GM18499 (cell line): ENCODE data around the gene HSD17B2.
"Not testable (repeated sequence)": the region's sequence is repeated elsewhere in the genome, so short reads cannot be mapped to it uniquely, and the experiment has no call there.

Experiments used
- ATAC-seq: cut with Tn5 transposase; IDR thresholded peaks from one replicate; pipeline ENCODE4 v1.9.1; 2021; ENCODE audit warnings: moderate number of reproducible peaks; ENCODE audit not compliant: insufficient read depth, unreplicated experiment

Gene HSD17B2

DNA sequence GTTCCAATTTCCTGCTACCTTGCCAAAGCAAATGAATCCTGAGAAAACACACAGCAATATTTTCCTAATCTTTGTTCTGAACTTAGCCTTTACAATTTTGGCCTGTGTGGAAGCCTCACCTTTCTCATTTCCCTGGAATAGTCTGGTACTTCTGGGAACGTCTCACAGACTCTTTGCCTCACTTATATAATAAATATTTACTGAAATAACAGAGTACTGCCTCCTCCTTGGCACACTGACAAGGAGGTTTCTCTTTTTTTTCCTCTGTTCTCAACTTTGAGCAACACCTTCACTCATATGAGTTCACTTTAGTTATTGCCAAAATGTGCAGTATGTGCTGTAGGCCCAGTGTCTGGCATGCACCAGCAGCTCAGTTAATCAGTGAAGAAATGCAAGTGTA is 37.3 kb downstream of the HSD17B2 start:
- no peak for ATAC-seq

DNA sequence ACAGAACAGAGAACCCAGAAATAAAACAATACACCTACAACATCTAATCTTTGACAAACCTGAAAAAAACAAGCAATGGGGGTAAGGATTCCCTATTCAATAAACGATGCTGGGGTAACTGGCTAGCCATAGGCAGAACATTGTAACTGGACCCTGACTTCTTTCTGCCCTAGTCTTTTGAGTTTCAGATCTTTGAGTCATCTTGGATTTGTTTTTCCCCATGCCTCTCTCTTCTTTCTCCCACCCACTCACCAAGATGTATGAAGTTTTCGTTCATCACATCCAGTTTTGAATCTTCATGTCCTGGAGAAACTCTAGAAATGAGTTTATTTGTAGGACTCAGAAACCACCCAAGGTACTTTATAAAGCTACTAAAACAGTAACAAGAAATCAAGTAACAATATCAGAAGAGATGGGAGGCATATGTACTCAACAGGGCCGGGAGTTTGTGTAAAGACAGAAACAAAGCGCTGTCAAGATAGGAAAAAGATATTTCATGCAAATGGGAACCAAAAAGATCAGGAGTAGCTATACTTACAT is 39.0 kb downstream of the HSD17B2 start:
- no peak for ATAC-seq

DNA sequence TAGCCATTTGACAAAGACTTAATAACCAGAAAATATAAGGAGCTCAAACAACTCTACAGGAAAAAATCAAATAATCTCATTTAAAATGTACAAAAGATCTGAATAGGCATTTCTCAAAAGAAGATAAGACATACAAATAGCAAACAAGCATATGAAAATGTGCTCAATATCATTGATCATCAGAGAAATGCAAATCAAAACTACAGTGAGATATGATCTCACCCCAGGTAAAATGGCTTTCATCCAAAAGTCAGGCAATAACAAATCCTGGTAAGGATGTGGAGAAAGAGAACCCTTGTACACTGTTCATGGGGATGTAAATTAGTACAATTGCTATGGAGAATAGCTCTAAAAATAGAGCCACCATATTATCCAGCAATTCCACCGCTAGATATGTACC is 43.1 kb downstream of the HSD17B2 start:
- ATAC-seq = no peak

DNA sequence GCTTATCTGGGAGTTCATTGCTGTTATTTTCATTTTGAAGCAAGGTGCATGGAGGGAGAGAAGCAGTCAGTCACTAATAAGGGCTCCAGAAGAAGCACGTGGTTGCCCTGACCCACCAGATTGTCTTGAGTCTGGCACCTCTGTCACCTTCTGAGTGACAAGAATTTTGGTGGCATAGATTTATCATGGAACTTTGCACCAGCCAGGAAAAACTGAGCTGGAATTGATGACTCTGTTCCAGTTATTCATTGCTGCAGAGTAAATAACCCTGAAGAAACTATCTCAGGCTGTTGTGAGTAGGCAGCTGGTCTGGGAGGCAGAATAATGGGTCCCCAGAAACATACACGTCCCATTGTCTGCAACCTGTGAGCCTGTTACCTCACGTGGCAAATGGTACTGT is 44.8 kb downstream of the HSD17B2 start:
- no peak for ATAC-seq

DNA sequence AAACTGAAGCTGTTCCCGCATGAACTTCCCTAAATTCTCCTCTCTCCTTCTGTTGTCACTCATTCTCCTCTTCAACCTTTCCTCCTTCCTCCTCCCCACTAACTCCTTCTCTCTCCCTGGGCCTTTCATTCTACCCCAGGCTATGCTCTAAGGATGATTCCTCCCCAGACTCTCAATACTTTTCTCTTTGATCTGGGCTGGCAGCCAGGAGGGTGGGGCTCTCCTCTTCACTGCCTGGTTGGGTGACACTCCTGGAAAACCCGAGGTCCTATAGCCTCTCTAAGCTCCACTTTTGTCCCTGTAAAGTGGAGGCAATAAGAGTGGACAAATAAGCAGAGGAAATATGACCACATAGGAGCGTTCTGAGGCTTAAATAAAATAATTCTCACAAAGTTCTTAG is 46.2 kb downstream of the HSD17B2 start:
- ATAC-seq = no peak

DNA sequence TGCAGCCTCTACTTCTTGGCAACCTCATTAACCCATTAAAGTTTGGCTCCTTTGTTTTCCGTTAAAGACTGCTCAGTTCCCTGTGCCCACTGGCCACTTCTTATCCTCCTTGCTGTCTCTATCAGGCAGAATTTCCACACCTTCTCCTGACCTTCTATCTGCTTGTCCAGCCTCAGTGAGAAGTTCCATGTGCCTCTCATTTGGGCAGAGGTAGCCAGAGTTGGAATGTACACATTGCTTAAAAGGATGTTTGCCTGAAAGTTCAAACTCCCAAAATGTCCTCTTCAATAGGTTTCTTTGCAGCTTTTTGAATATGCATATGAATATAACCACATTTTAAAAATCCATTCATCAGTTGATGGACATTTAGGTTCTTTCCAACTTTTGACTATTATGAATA is 47.0 kb downstream of the HSD17B2 start:
- ATAC-seq = no peak

DNA sequence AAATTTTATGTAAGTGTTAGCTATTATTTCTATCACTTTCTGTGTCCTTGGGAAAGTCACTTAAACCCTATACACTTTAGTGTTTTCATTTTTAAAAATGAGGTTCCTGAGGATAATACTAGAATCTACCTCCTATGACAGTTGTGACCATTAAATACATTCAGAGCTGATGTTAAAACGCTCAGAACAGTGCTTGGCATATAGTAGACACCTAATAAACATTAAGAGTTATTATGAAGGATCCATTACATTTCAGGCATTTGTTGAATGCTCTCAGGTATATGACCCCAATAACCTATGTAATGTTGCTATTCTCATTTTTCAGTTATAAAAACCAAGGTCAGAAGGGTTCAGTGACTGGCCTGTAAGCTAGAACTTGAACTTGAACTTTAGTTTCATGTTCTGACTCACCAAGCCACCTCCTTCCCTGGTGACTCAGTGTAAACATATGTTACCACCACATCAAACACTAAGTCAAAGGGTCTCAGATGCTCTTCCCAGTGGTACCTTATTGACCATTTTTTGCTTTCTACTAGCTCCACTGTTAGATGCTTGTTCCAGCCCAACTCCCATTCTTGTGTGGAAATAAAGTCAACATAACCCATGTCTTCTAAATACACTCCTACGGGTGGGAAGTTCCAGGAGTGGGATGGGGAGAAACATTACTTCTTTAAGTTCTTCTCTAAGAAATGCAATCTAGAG is 47.6 kb downstream of the HSD17B2 start:
- ATAC-seq = no peak

DNA sequence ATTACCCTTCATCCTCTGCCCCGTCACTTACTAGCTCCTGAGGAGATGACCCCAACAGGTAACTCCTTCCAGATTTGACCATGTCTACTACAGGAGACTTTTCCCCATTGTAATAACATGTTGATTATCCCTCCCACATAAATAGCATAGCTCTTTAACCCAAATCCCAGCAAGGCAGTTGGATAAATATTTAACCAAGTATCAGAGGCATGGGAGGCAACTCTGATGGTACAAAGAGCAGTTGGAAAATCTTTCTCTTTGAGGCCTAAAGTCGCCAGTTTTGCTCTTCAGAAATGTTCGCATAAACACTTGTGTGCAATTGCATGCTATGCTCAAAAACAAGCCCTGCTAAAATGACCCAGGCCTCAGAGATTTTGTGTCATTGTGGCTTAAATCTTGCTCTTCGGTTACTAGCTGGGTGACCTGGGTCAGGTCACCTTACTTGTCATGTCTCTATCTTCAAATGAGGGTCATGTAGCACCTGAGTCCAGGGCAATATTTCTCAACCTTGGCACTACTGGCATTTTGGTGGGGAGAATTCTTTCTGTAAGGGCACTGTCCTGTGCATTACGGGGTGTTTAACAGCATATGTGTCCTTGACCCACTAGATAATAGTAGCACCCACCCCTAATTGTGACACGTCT is 48.8 kb downstream of the HSD17B2 start:
- no peak for ATAC-seq

DNA sequence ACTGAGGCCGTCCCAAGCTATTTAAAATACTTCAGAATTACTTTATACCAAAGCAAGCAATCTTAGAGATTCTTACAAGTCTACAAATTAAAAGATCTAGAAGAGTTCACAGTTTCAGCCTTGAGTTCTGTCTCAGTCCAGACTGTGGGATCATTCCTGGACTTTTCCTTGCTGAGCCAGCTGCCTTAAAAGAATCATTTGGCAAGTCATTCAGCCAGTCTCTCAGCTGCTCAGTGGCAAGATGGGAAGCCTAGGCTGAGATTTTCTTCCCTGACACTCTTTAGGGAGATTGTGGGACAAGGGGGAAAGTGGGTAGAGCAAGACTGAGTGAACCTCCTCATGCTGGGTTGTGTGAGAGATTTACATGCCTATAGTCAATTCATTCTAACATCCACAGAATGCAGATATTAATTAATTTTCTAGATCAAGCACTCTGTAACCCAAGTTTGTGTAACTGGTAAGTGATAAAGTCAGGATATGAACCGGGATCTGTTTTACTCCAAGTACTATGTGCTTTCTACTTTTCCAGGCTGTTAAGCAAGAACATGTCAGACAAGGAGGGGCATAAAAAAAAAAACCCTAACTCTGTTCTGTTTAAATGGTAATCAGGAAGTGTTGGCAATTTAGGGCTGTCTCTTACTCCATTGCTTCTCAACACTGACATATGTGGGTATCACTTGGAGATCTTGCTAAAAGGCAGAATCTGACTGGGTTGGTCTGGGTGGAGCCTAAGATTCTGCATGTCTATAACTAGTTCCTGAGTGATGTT is 50.1 kb downstream of the HSD17B2 start:
- ATAC-seq = no peak

DNA sequence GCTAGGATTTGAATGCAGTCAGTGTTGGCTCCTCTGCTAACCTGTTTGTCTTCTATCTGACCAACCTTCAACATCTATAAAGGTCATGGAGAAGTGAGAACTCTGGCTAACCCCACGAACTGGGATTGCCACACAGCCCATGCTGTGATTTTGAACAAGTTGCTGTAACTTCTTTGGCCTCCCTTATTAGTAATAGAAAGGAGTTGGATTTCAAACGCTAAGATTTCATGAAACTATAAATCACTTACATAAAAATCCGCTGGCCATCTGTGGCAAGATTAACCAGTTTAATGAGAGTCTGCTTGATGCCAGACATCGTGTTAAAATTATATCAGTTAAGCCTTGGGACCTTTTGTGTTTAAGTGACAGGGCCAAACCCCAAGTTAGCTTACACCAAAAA is 53.4 kb downstream of the HSD17B2 start:
- ATAC-seq = no peak

DNA sequence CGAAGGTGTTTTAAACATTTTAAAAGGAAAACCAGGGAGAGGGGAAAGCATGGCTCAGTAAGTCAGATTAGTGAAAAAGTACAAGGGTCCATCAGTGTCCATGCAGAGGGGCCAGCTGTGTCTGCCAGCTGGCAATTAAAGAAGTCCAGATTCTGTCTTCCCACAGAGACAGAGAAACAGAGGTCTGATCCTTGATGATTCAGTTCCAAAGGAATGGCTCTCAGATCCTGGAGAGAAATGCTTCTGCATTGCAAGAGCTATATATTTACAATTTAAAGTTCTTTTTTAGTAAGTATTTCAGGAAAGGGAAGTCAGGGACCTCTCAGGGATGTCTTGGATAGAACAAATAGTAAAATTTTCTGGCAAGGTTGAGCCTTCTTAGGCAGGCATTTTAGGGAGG is 56.2 kb downstream of the HSD17B2 start:
- ATAC-seq = no peak

DNA sequence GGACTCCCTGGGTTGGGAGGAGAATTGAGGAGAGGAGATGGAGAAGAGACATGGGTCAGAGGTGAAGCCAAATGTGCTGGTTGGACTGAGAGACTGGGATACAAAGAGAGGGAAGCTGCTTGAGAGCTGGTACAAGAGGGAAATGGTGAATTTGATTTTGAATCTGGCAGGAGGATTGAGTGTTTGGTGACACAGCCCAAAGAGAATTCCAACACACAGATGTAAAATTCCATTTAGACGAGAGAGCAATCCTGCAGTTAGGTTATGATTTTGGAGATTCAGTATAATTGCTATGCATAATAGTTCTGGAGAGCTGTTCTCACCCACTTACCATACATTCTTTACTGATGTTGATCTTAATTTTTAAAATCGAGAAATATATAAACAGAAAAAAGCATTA is 57.7 kb downstream of the HSD17B2 start:
- no peak for ATAC-seq

DNA sequence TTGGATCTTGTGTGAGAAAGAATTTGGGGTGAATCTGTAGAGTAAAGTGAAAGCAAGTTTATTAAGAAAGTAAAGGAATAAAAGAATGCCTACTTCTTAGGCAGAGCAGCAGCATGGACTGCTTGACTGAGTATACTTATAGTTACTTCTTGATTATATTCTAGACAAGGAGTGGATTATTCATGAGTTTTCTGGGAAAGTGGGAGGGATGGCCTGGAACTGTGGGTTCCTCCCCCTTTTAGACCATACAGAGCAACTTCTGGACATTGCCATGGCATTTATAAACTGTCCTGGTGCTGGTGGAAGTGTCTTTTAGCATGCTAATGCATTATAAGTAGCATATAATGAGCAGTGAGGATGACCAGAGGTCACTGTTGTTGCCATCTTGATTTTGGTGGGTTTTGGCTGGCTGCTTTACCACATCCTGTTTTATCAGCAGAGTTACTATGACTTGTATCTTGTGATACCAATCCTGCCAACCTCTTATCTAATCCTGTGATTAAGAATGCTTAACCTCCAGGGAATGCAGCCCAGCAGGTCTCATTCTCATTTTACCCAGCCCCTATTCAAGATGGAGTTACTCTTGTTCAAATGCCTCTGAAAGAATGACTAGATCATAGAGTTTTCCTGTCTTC is 58.7 kb downstream of the HSD17B2 start:
- no peak for ATAC-seq

DNA sequence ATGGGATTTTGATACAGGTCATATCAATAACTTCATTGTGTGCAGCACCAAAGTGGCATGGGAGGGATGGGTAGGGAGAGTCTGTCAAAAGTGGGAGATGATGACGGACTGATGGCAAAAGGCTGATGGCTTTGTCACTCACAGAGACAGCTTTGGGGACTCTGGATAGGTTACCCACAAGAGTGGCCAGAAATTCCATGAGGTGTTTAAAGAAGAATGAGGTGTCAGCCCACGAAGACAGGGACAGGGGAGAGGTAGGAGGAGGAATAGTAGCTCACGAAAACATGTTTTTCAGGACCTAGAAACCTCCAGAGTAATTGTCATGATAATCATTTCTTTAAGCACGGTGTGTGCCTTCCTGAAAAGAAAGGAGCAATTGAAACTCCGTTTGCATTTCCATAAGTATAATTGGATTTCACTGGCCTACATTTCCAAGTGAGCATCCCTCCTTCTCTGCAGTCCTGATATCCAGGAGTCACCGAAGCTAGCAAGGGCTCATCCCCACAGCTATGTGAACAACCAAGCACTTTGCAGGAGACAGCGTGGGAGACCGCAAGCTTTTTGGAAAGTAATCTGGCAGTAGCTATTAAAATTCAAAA is 60.0 kb downstream of the HSD17B2 start:
- no peak for ATAC-seq

DNA sequence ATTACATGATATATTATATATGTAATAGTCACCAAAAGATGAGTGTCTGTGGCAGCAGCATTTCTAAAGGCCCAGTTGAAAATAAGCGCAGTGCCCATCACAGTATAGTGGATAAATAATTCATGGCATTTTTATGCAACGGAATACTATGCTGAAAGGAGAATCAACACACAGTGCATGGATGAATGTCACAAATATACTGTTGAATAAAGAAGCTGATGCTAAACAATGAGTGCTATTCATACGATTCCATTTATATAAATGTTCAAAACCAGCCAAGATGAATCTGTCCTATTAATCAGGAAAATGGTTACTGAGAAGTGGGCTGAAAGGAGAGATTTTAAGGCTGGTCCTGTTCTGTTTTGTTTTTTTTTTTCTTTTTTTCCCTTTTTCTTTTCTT is 61.6 kb downstream of the HSD17B2 start:
- no peak for ATAC-seq

DNA sequence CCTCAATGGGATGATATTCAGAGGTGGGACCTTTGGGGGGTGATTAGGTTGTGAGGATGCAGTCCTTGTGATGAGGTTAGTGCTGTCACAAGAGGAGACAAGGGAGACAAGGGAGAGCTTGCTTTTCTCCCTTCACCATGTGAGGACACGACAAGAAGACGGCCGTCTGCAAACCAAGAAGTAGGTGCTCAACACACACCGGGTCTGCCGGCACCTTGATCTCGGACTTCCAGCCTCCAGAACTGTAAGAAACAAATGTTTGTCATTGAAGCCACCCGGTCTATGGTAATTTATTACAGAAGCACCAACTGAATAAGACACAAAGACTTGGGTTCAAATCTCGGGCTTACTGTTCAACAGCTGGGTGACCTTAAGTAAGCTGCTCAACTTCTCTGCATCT is 70.1 kb downstream of the HSD17B2 start:
- no peak for ATAC-seq

DNA sequence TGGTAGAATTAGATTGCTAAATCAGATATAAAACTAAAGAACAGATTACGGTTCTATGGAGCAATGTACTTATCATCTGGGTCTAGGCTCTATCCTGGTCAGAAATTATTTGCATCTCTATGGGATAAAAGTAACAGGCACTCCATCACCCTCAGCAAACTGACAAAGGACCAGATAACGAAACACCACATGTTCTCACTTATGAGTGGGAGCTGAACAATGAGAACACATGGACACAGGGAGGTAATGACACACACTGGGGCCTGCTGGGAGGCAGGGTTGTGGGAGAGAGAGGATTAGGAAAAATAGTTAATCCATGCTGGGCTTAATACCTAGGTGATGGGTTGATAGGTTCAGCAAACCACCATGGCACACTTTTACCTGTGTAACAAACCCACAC is 73.0 kb downstream of the HSD17B2 start:
- no peak for ATAC-seq

DNA sequence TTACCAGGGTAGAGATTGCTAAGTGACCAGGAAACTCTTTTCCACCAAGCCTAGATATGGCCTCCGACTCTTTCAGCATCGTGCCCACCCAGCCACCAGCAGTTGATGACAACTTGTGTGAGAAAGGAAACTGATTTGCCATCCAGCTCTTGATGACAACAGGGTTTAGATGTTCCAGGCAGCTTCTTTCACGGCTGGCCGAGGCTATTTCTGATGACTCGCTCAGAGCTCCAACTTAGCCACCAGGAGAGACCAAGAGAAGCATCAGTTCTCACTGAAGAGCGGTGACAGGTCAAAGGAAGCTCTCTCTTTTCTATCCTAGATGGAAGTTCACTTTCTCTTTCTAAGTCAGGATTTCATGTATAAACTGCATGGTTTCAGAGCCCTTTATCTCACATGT is 73.7 kb downstream of the HSD17B2 start:
- no peak for ATAC-seq

DNA sequence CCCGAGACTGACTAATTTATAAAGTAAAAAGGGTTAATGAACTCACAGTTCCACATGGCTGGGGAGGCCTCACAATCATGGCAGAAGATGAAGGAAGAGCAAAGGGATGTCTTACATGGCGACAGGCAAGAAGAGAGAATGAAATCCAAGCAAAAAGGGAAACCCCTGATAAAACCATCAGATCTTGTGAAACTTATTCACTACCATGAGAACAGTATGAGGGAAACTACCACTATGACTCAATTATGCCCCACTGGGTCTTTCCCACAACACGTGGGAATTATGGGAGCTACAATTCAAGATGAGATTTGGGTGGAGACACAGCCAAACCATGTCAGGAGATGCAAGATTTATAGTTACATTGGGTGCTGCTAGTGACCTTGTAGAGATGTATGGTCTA is 74.2 kb downstream of the HSD17B2 start:
- ATAC-seq = not testable (repeated sequence)

DNA sequence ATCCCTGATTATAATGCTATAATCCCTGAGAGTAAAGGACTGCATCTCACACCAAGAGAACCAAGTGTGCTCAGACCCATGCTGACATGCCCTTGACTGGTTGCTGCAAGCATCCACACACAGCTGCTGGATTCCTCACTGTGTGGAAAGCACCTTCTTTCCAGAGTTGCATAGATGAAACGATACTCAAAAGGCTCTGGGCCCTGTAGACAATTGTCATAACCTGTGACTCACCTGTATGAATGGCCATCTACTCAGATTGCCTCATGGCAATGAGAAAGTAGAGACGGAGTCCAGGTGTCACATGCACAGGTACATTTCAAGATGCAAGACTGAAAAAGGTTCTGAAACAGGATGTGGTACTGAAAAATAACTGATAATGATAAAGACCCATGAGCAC is 76.9 kb downstream of the HSD17B2 start:
- no peak for ATAC-seq
